ENCODE results near the gene RIPOR1.

GRCh38 chr16:67552476-67552875 lies 23.8 kb downstream of the RIPOR1 start:
- TF ChIP-seq CTCF (optimal IDR thresholded peaks at IDR 0.05 in 1 of 3, IDR thresholded peaks at IDR 0.05 in 1 of 3, conservative IDR thresholded peaks at IDR 0.05 in 1 of 3; ENCODE audit: extremely low read depth in 1 of 3, insufficient read depth in 2 of 3, low read length in 3 of 3), result no peak
- TF ChIP-seq EZH2 (IDR thresholded peaks at IDR 0.05; ENCODE audit: low read length), result no peak
